Bronchial smooth muscle cell (primary cell): ENCODE measurements around the gene IFITM1. TPM values are rescaled to one million over a fixed set of nuclear protein-coding genes. Genes with fewer than 3 reads are reported as not detected.

Experiments
- total RNA-seq: library from RNA; depleted of rRNA; stranded (reverse); fragments of >200 nt; gene quantifications from 2 replicates; pipeline ENCODE4 v1.2.1, GENCODE V29; 2014

The IFITM1 gene
- total RNA-seq = 20.1 and 20.8 TPM in 2 replicates

DNA sequence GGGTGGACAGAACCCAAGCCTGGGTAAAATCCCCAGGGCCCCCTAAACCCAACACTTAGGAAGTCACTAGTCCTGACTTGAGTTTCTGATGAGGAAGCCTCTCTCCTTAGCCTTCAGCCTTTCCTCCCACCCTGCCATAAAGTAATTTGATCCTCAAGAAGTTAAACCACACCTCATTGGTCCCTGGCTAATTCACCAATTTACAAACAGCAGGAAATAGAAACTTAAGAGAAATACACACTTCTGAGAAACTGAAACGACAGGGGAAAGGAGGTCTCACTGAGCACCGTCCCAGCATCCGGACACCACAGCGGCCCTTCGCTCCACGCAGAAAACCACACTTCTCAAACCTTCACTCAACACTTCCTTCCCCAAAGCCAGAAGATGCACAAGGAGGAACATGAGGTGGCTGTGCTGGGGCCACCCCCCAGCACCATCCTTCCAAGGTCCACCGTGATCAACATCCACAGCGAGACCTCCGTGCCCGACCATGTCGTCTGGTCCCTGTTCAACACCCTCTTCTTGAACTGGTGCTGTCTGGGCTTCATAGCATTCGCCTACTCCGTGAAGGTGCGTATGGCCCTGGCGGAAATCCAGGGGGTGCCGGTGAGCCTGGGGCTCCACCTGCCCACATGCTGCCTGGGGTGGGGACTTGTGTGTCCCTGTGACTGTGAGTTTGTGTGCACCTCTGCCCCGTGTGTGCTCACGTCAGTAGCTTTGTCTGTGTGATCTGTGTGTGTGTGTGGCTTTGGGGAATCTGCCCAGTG, at the start of gene IFITM1:
TSS of gene IFITM1 (plus strand) at position 254 of the 767 bp plus-strand sequence. CDS start at position 385, 131 bp downstream.

DNA sequence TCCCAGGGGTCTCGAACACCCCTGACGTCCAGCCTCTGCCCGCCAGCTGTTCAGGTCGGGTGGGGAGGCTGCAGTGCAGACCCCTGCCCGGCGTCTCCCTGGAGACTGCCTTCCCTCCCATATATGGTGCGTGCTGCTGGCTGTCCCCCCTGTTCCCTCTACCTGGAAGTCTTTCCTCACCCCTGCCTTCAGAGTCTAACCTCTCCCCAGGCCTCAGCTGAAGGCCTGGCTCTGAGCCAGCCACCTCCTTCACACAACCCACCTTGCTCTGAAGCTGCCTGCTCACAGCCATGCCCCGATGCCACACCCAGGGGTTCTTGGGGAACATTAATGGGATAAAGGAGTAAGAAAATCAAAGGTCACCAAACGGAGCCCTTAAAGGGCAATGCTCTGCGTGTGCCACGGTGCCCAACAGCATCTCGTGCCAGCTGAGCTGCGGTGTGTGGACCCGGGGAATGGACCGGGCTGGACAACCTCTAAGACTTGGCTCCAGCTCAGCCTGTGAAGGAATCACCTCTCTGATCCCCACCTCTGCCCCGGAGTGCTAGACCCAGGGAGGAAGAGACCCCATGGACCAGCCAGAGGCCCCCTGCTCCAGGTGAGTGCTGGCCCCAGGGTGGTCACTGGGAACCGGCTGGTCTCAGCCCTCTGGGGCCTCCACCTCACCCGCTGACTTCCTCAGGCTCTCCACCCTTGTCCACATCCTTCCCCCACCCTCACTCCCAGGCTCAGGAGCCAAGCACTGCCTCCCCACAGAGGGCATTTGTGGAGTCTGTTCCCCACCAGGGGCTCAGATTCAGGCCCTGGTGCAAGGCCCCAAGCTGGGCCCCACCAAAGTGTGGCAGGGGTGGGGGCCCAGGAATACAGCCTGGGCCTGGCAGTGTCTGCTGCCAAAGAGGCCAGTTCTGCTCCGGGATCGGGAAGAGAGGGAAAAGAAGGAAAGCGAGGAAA, 35.6 kb upstream of the IFITM1 start, which contains the start of gene NLRP6:
TSS of gene NLRP6 (plus strand) at position 407 of the 951 bp plus-strand sequence. CDS start at position 570, 163 bp downstream.

DNA sequence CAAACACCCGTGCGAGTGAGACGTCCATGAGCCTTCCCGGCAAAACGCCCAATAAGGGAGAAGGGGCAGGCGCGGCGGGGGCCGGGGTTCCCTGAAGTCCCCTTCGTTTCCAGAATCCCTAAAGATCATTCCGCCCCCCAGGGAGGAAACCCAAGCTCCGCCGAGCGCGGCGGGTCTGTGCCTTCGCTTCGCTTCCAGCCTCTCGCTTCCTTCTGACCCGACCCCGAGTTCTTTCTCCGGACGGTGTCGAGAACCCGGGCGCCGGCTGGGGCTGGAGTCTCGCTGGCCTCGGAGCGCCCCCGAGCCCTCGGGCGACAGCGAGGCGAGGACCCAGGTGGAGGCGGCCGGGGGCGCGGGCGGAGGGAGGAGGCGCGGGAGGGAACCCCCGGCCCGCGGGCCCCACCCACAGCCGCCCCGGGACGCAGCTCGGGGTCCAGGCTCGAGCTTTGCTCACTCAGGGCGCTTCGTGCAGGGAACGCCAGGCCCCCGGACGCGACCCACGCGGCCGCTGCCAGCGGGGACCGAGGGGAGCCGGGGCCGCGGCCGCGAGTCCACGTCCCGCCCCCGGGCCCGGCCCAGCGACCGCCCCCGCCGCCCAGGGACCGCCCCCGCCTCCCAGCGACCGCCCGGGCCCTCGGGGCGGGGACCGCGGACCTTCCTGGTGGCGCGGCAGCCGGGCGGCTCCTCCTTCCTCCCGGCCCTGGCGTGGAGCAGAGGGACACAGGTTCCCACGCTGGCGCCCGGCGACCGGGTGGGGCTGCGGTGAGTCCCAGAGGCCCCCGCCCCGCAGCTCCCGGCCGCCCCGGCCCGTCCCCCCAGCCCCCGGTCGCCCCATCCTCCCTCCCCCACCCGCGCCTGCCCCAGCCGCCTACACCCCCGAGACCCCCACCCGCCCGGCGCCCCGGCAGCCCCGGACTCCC, 25.1 kb upstream of the IFITM1 start, which contains the start of gene PGGHG:
TSS of gene PGGHG (plus strand) at position 649 of the 920 bp plus-strand sequence. CDS start 691 bp downstream, outside the sequence.

DNA sequence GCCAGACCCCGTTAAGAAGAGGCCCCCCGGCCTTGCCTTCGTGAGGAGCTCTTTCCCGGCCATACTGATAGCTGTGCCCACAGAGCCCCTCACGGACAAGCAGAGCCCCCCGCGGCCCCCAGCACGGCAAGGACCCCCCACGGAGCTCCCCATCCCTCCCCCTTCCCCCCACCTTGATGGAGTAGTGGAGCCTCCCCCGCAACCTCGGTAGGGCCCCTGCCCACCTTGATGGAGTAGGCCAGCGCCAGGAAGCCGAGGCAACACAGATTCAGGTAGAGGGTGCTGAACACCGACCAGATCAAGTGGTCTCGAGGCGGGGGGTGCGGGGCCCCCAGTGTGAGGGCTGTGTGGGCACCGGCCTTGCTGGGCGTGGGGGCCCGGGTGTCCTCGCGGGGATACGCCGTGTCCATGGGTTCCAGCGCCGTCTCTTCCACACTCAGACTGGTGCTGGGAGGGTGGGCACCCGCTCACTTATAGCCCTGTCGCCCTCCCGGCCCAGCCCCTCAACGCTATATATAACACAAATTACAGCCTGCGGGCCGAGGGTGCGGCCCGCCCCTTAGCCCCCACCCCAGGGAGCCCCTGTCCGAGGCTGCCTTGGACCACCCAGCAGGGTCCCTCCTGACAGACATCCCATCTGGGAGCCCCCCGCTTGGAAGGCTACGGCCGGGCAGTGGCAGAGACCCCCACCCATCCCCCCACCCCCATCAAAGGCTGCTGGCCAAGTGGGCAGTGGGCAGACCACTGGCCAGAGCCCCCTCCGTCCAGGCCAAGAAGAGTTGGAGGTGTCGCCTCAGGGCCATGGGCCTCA, 14.6 kb upstream of the IFITM1 start, which contains the start of gene IFITM5:
TSS of gene IFITM5 (minus strand) at position 446 of the 811 bp plus-strand sequence. CDS start at position 410, 36 bp downstream.

DNA sequence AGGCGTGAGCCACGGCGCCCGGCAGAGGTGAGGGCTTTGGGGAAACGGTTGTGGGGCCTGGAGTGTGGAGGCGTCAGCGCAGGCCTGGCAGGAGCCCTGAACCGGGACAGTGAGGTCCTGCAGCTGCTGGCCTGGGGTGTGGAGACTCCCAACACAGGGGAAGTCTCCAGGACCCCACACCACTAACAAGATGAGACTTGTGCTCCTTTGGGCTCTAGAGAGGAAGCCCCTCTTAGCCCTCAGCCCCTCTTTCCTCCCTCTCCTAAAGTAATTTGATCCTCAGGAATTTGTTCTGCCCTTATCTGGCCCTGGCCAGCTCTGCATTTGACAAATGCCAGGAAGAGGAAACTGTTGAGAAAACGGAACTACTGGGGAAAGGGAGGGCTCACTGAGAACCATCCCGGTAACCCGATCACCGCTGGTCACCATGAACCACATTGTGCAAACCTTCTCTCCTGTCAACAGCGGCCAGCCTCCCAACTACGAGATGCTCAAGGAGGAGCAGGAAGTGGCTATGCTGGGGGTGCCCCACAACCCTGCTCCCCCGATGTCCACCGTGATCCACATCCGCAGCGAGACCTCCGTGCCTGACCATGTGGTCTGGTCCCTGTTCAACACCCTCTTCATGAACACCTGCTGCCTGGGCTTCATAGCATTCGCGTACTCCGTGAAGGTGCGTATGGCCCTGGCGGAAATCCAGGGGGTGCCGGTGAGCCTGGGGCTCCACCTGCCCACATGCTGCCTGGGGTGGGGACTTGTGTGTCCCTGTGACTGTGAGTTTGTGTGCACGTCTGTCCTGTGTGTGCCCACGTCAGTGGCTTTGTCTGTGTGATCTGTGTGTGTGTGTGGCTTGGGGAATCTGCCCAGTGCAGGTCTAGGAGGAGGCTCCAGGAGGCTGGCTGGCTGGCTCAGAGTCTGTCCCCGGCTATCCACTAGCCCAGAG, 5.8 kb upstream of the IFITM1 start, which contains the start of gene IFITM2:
TSS of gene IFITM2 (plus strand) at position 51 of the 943 bp plus-strand sequence. CDS start at position 428, 377 bp downstream.

Other genes with a start within 250 kb of the IFITM1 start
- gene SCGB1C1, start 121.0 kb upstream of the IFITM1 start, total RNA-seq = not detected in 2 replicates
- 17.8 and 19.1 TPM in 2 replicates for gene BET1L, start 106.6 kb upstream of the IFITM1 start, total RNA-seq
- gene RIC8A, start 106.3 kb upstream of the IFITM1 start, total RNA-seq = 132 and 186 TPM in 2 replicates
- 9.6 and 10.9 TPM in 2 replicates for gene SIRT3, start 77.7 kb upstream of the IFITM1 start, total RNA-seq
- 102 and 127 TPM in 2 replicates for gene PSMD13, start 77.1 kb upstream of the IFITM1 start, total RNA-seq
- gene NLRP6, start 35.6 kb upstream of the IFITM1 start, total RNA-seq = under 0.01 TPM in 1 of 2 replicates, not detected in the other
- gene PGGHG, start 24.9 kb upstream of the IFITM1 start, total RNA-seq = 5.8 and 9.6 TPM in 2 replicates
- gene IFITM5, start 14.5 kb upstream of the IFITM1 start, total RNA-seq = not detected in 2 replicates
- gene IFITM2, start 6.2 kb upstream of the IFITM1 start, total RNA-seq = 18.9 and 32.1 TPM in 2 replicates
- gene IFITM3, start 6.8 kb downstream of the IFITM1 start, total RNA-seq = 32.5 and 56.2 TPM in 2 replicates
- gene B4GALNT4, start 55.5 kb downstream of the IFITM1 start, total RNA-seq = 4.5 and 4.9 TPM in 2 replicates
- gene PKP3, start 80.2 kb downstream of the IFITM1 start, total RNA-seq = 1.5 and 3.2 TPM in 2 replicates
- 9.3 and 16.5 TPM in 2 replicates for gene SIGIRR, start 101.0 kb downstream of the IFITM1 start, total RNA-seq
- gene ANO9, start 128.0 kb downstream of the IFITM1 start, total RNA-seq = under 0.01 TPM in 1 of 2 replicates, not detected in the other
- 34.9 and 37.8 TPM in 2 replicates for gene PTDSS2, start 136.2 kb downstream of the IFITM1 start, total RNA-seq
- gene RNH1, start 193.2 kb downstream of the IFITM1 start, total RNA-seq = 385 and 511 TPM in 2 replicates
- gene HRAS, start 221.5 kb downstream of the IFITM1 start, total RNA-seq = 68.8 and 70.8 TPM in 2 replicates
- gene LRRC56, start 223.5 kb downstream of the IFITM1 start, total RNA-seq = 0.95 and 1.0 TPM in 2 replicates
- gene LMNTD2, start 246.7 kb downstream of the IFITM1 start, total RNA-seq = 0.47 TPM in 1 of 2 replicates, not detected in the other
- gene RASSF7, start 246.9 kb downstream of the IFITM1 start, total RNA-seq = 0.34 and 2.0 TPM in 2 replicates